Natural killer cell (primary cell): ENCODE data around the gene HMCN2. TPM values are rescaled to one million over a fixed set of nuclear protein-coding genes. Genes with fewer than 3 reads are reported as not detected.

ENCODE experiments used
- ATAC-seq, 3 donors: fragments of 150-1000 bp in 2 of 3; fragments of 200-7000 bp in 1 of 3; cut with Tn5 transposase; 1 replicate in 1 of 3; 2 replicates in 2 of 3; pipeline ENCODE4 v1.10.0; 2021; ENCODE audit warnings: mild to moderate bottlenecking in 2 of 3, moderate library complexity in 2 of 3
- DNase-seq, 2 donors: peaks; one replicate each; pipeline versions ENCODE4 v3.0.0 to v3.0.0-alpha.2; 2013 to 2021; ENCODE audit warnings: mixed read lengths in 1 of 2
- H3K27ac ChIP-seq: one replicate; pipeline ENCODE4 v1.5.1; 2013; ENCODE audit warnings: mild to moderate bottlenecking, low read length
- H3K27me3 ChIP-seq: one replicate; pipeline ENCODE4 v1.6.1; 2013; ENCODE audit warnings: low read length; ENCODE audit not compliant: control insufficient read depth, insufficient read depth
- H3K36me3 ChIP-seq: one replicate; pipeline ENCODE4 v1.6.1; 2013; ENCODE audit warnings: low read length; ENCODE audit not compliant: control insufficient read depth, insufficient read depth
- H3K4me1 ChIP-seq: one replicate; pipeline ENCODE4 v1.6.1; 2013; ENCODE audit warnings: low read length; ENCODE audit not compliant: control insufficient read depth, insufficient read depth
- H3K4me3 ChIP-seq: one replicate; pipeline ENCODE4 v1.5.1; 2013; ENCODE audit warnings: low read length
- H3K9me3 ChIP-seq: one replicate; pipeline ENCODE4 v1.6.1; 2013; ENCODE audit warnings: low read length; ENCODE audit not compliant: control insufficient read depth, insufficient read depth
- H3K27ac Mint-ChIP-seq, 2 donors: one replicate each; pipeline ENCODE4 v1.8.0; 2022; ENCODE audit warnings: mild to moderate bottlenecking in 2 of 2, mixed read lengths in 2 of 2, moderate library complexity in 1 of 2
- H3K27me3 Mint-ChIP-seq, 2 donors: one replicate each; pipeline ENCODE4 v1.8.0; 2022; ENCODE audit warnings: low read depth in 2 of 2, mixed read lengths in 2 of 2
- H3K36me3 Mint-ChIP-seq: one replicate; pipeline ENCODE4 v1.8.0; 2022; ENCODE audit warnings: mixed read lengths
- H3K4me1 Mint-ChIP-seq, 2 donors: one replicate each; pipeline ENCODE4 v1.8.0; 2022; ENCODE audit warnings: mixed read lengths in 2 of 2
- H3K4me3 Mint-ChIP-seq: one replicate; pipeline ENCODE4 v1.8.0; 2022; ENCODE audit warnings: mild to moderate bottlenecking, moderate library complexity, mixed read lengths
- H3K9me3 Mint-ChIP-seq, 2 donors: one replicate each; pipeline ENCODE4 v1.8.0; 2022; ENCODE audit warnings: mixed read lengths in 2 of 2
- WGBS: methylation state at CpG from one replicate; pipeline ENCODE4 v1.1.7; 2013; ENCODE audit warnings: missing lambda C conversion rate; ENCODE audit not compliant: insufficient coverage; 5-methylcytosine and 5-hydroxymethylcytosine counted together
- intact Hi-C: fragments of 100-400 bp; cut with micrococcal nuclease; formaldehyde crosslinking; loops from one replicate; pipeline ENCODE4 v1.14.2; 2022
- total RNA-seq, 4 donors: library from RNA; stranded (reverse); fragments of 120-200 nt in 1 of 4; gene quantifications; one replicate each; pipeline versions ENCODE4 v1.2.3 to v1.2.4, GENCODE V29; 2013 to 2022
- TF ChIP-seq, protein P1 (sequence below): fragments of 200-600 bp; IDR thresholded peaks from one replicate; pipeline ENCODE4 v1.8.0; 2022; ENCODE audit warnings: antibody characterized with exemption

HMCN2 gene
- total RNA-seq, 3 donors from 2014 or later (not counting 1 experiment from before 2014, with no cell fraction given) = not detected

DNA sequence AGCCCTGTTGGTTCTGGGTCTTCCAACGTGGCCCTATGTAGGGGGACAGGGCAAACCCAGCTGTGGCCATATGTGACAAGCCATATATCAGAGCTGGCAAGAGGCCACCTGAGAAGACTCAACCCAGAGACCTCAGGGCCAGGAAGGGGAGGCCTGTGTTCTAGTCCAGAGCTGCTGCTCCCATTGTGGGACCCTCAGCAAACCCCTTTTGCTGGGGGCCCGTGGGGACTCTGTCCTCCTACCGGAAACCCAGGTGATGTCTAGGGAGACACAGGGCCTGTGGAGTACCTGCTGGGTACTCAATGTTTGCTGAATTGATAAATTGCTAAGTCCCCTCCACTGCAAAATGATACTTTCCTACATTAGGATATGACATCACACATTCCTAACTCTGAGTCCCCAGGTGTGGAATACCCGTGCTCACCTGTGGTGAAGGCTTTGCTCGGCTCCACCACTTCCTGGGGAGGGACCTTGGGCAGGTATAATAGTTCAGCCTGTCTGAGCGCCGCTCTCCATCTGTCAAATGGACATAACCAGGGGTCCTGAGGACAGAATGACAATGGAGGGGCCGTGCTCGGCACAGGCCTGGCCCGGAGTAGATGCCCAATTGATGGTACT lies 140.8 kb downstream of the HMCN2 start:
- no peak for DNase-seq
- no peaks in the 10 kb centered on the region for H3K4me1 Mint-ChIP-seq
- Histone ChIP-seq H3K27me3 (no peaks in the 10 kb centered on the region), H3K4me3 (no peak overlapping the region), H3K36me3 (no peaks in the 10 kb centered on the region), H3K27ac (no peak overlapping the region), H3K9me3 (no peaks in the 10 kb centered on the region), H3K4me1 (no peaks in the 10 kb centered on the region)
- no peaks in the 10 kb centered on the region for H3K27me3 Mint-ChIP-seq
- no peak for ATAC-seq
- intact Hi-C loops = no loop called here
- no peaks in the 10 kb centered on the region for H3K9me3 Mint-ChIP-seq
- 86% methylated on average over 10 of the region's 10 CpGs for WGBS
- H3K27ac Mint-ChIP-seq = no peak overlapping the region
- no peak overlapping the region for H3K4me3 Mint-ChIP-seq
- TF ChIP-seq, protein P1, sequence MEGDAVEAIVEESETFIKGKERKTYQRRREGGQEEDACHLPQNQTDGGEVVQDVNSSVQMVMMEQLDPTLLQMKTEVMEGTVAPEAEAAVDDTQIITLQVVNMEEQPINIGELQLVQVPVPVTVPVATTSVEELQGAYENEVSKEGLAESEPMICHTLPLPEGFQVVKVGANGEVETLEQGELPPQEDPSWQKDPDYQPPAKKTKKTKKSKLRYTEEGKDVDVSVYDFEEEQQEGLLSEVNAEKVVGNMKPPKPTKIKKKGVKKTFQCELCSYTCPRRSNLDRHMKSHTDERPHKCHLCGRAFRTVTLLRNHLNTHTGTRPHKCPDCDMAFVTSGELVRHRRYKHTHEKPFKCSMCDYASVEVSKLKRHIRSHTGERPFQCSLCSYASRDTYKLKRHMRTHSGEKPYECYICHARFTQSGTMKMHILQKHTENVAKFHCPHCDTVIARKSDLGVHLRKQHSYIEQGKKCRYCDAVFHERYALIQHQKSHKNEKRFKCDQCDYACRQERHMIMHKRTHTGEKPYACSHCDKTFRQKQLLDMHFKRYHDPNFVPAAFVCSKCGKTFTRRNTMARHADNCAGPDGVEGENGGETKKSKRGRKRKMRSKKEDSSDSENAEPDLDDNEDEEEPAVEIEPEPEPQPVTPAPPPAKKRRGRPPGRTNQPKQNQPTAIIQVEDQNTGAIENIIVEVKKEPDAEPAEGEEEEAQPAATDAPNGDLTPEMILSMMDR = no peak
- no peaks in the 10 kb centered on the region for H3K36me3 Mint-ChIP-seq

DNA sequence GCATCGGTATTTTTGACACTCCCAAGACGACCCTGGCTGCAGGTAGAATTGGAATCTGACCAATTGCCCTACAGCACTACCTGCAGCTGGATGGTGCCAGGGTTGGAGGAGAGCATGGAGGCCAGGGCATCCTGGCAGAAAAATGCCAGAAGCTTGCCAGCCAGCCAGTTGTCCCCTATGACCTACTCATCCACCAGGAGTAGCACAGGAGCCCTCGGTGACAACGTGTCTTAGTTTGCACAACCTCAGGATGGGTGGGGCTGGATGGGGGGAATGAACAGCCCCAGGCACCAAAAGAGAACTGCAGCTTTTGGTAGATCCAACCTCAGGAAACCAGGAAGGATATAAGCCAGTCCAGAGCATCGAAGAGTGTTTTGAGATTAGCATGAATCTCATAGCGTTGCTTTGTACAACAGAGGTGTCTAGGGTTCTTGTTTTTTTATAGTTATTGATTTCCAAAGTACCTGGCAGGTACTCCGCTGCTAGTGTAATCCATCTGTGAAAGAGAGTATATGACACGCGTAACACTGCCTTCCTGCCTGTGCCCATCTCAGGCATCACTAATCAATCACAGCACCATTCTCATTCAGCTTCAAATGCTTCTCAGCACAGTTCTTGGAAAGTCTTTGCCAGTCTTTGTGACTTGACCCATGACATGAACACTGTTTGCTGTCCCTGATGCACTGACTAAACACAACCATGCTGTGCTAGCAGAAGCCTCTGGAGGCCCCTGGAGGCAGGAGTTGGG lies 142.5 kb downstream of the HMCN2 start:
- no peak for ATAC-seq
- H3K4me3 ChIP-seq = no peak overlapping the region
- H3K9me3 ChIP-seq = no peaks in the 10 kb centered on the region
- no peak overlapping the region for H3K27ac ChIP-seq
- no peaks in the 10 kb centered on the region for H3K36me3 Mint-ChIP-seq
- TF ChIP-seq, protein P1 = no peak
- no peaks in the 10 kb centered on the region for H3K9me3 Mint-ChIP-seq
- H3K36me3 ChIP-seq = no peaks in the 10 kb centered on the region
- 80% methylated on average over 9 of the region's 9 CpGs for WGBS
- H3K4me1 Mint-ChIP-seq = no peaks in the 10 kb centered on the region
- no peak for DNase-seq
- H3K4me3 Mint-ChIP-seq = no peak overlapping the region
- no peaks in the 10 kb centered on the region for H3K27me3 Mint-ChIP-seq
- H3K4me1 ChIP-seq = no peaks in the 10 kb centered on the region
- H3K27ac Mint-ChIP-seq = no peak overlapping the region
- no peaks in the 10 kb centered on the region for H3K27me3 ChIP-seq
- intact Hi-C loops = no loop called here

- H3K4me3 Mint-ChIP-seq = no peak overlapping the region
- H3K27me3 ChIP-seq = no peaks in the 10 kb centered on the region
- H3K4me3 ChIP-seq = no peak overlapping the region
- no peaks in the 10 kb centered on the region for H3K27me3 Mint-ChIP-seq
- TF ChIP-seq, protein P1 = no peak
- H3K36me3 ChIP-seq = no peaks in the 10 kb centered on the region
- no peaks in the 10 kb centered on the region for H3K4me1 ChIP-seq
- DNase-seq (no peak), ATAC-seq (no peak)
- no peak overlapping the region for H3K27ac ChIP-seq
- H3K4me1 Mint-ChIP-seq = no peaks in the 10 kb centered on the region
- H3K36me3 Mint-ChIP-seq = no peaks in the 10 kb centered on the region
- no peak overlapping the region for H3K27ac Mint-ChIP-seq
- H3K9me3 ChIP-seq = no peaks in the 10 kb centered on the region
- 95% methylated on average over 9 of the region's 9 CpGs for WGBS
- intact Hi-C loops = no loop called here
- H3K9me3 Mint-ChIP-seq = no peaks in the 10 kb centered on the region
Measured at GRCh38 chr9:130408669-130409068, 143.1 kb downstream of the HMCN2 start.
